Activated CD8-positive, alpha-beta memory T cell treated with anti-CD3 and anti-CD28 coated beads, Interleukin-2, amount 50 U/mL, for 1 hour (primary cell): Measurements from ENCODE around the gene STRA8.

Experiments
- DNase-seq: peaks from one replicate; pipeline ENCODE4 v3.0.0-alpha.2; 2020; ENCODE audit errors: extremely low read depth

Gene STRA8

GRCh38 chr7:135238112-135238744 is 4.6 kb downstream of the STRA8 start:
- no peak for DNase-seq

- DNase-seq: no peak
Measured at GRCh38 chr7:135239263-135239662, 5.6 kb downstream of the STRA8 start.

- no peak for DNase-seq
Measured at GRCh38 chr7:135240441-135240840, 6.8 kb downstream of the STRA8 start.

- DNase-seq: no peak
Measured at GRCh38 chr7:135242096-135242684, 8.6 kb downstream of the STRA8 start.

GRCh38 chr7:135245226-135246190 is 11.9 kb downstream of the STRA8 start:
- no peak for DNase-seq

- DNase-seq: no peak
Measured at GRCh38 chr7:135246191-135246825, 12.7 kb downstream of the STRA8 start.

- no peak for DNase-seq
Measured at GRCh38 chr7:135247746-135248471, 14.3 kb downstream of the STRA8 start.

GRCh38 chr7:135248546-135248945 is 14.9 kb downstream of the STRA8 start:
- DNase-seq: no peak

- DNase-seq: no peak
Measured at GRCh38 chr7:135251496-135252391, 18.1 kb downstream of the STRA8 start.

GRCh38 chr7:135253851-135254771 is 20.5 kb downstream of the STRA8 start:
- DNase-seq: no peak

GRCh38 chr7:135257790-135258189 is 24.2 kb downstream of the STRA8 start:
- no peak for DNase-seq

- no peak for DNase-seq
Measured at GRCh38 chr7:135258585-135258984, 24.9 kb downstream of the STRA8 start.

GRCh38 chr7:135259702-135260101 is 26.1 kb downstream of the STRA8 start:
- DNase-seq: no peak

- no peak for DNase-seq
Measured at GRCh38 chr7:135260470-135260869, 26.8 kb downstream of the STRA8 start.

- DNase-seq: no peak
Measured at GRCh38 chr7:135260930-135261721, 27.5 kb downstream of the STRA8 start.

- no peak for DNase-seq
Measured at GRCh38 chr7:135262623-135263320, 29.1 kb downstream of the STRA8 start.

GRCh38 chr7:135263321-135263970 is 29.8 kb downstream of the STRA8 start:
- DNase-seq: no peak
